HG03135 (cell line): ENCODE measurements around the gene HLCS.

ENCODE experiments used
- ATAC-seq: cut with Tn5 transposase; IDR thresholded peaks from one replicate; pipeline ENCODE4 v1.9.1; 2021; ENCODE audit warnings: mild to moderate bottlenecking, moderate library complexity; ENCODE audit not compliant: unreplicated experiment

HLCS gene

GRCh38 chr21:36916718-36917117, 49.8 kb downstream of the HLCS start:
- no peak for ATAC-seq

DNA sequence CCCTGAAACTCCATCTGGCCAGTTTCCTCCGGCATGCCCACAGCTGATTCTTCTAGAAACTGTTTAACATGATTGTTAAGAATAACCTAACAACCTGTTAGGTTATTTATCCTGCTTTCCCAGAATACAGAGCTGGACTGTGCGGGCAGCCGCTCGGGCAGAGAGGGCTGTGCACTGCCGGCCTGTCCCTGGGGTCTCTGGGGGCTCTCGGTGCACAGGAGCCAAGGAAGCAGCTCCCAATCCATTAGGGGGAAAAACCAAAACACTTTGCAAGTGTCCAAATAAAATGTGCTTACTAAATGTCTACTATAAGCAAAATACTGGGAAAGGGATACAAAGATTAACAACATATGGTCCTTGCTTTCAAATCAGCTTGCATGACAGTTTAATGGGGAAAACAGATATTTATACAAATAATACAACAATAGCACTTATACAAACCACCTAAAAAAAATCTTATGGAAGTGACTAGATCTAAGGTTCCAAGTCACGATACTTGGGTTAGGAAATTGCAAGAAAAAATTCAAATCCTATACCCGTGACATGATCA, 50.7 kb downstream of the HLCS start:
- no peak for ATAC-seq

DNA sequence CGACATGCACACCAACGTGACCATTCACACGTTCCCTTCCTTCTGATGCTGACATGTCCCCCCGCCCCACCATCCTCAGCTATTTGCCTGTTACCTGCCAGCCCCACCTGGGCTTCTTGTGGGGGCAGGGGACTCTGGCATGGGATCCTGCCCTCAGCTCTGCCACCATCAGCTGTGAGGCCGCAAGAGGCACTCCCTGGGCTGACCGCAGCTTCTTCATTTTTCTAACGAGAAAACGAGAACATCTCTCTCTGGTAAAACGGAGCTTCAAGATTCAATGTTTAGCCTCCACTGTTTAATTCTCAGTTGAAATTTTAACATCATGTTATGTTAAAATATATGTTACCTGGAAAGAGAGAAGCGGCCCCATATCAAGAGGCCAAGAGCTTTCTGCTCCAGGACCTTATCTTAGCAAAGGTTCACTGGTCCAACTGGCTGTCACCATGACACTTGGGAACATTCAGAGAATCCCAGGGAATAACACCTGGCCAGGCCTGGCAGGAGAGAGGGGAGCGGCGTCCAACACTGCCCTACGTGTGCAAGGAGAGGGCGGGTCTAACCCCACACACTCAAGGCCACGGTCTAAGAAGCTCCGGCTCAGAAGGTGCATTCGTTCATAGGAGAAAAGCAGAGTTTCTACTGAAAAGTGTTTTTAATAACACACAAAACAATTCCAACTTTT, 51.3 kb downstream of the HLCS start:
- no peak for ATAC-seq

GRCh38 chr21:36914244-36915013, 52.0 kb downstream of the HLCS start:
- no peak for ATAC-seq

GRCh38 chr21:36913247-36914169, 53.0 kb downstream of the HLCS start:
- no peak for ATAC-seq

- no peak for ATAC-seq
Observed at GRCh38 chr21:36910581-36911307, 55.7 kb downstream of the HLCS start.

- no peak for ATAC-seq
Observed at GRCh38 chr21:36909901-36910561, 56.4 kb downstream of the HLCS start.

- ATAC-seq = no peak
Observed at GRCh38 chr21:36909423-36909822, 57.0 kb downstream of the HLCS start.

DNA sequence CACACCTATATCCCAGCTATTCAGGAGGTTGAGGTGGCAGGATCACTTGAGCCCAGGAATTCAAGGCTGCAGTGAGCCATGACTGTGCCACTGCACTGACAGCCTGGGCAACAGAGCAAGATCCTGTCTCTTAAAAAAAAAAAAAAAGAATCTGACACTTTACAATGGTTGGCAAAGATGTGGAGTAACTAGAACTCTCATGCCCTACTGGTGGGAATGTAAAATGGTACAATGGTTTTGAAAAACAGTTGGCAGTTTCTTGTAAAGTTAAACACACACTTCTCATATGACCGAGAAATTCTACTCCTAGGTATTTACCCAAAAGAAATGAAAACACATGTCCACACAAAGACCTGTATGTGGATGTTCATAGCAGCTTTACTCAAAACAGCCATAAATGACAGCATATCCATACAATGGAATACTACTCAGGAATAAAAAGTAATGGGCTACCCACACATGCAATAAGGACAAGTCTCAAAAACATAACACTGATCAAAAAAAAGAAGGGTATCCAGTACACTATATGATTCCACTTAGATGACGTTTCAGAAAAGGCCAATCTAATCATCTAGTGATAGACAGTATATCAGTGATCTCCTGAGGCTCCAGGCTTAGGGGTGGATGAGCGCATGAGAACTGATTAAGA, 58.1 kb downstream of the HLCS start:
- no peak for ATAC-seq

GRCh38 chr21:36904093-36904666, 62.3 kb downstream of the HLCS start:
- ATAC-seq = no peak

DNA sequence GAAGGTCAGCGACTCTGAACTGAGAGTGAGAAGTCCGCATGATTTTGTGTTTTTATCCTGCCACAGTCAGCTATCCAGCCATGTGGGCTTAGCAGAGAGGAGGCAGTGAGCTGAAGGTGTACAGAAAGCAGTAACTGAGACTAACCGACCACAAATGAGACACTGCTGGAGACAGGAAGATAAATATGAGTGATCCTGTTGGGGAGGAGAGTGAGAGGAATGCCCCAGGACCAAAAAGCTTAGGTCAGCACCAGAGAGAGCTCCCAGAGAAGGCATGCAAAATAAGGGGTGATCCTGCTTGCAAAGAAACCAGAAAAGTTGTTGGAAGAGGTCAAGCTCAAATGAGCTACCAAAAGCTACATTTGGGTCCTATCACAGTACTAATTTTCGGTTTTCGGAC, 63.7 kb downstream of the HLCS start:
- no peak for ATAC-seq

DNA sequence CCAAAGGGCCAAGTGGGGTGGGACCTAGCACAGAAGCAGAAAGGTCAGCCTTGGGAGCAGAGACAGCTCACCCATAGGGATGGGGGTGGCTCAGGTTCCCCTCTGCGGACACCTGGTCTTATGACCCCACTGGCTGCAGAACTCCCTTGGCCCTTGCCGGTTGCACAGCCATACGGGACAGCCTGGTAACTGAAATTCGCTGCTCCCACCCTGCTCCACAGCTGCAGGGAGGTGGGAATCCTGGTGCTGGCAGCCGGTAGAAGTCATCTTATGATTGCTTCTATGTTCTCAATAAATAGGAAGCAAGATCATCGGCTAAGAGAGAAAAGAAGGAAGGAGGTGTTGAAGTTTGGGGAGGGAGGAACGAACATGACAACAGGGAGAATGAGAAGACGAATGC, 64.1 kb downstream of the HLCS start:
- ATAC-seq = no peak

GRCh38 chr21:36901575-36901974, 64.9 kb downstream of the HLCS start:
- no peak for ATAC-seq

GRCh38 chr21:36893581-36893980, 72.9 kb downstream of the HLCS start:
- ATAC-seq = no peak

DNA sequence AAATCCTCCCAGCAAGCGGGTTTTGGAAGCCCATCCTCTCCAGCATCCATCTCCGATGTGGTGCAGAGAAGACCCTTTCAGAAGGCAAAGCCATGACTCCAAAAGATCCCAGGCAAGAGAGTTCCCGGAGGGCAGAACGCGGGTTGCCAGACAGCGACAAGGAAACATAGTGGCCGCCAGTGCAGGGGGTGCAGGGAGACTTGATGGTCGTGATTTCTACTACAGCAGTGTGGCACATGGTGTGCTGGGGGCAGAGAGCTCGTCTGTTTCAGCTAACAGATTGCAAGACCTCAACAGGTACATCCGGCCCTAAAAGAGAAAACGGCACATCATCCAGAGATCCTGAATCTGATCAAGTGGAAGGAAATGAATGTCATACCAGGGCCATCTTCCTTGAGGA, 74.3 kb downstream of the HLCS start:
- no peak for ATAC-seq

- no peak for ATAC-seq
Observed at GRCh38 chr21:36891692-36892091, 74.8 kb downstream of the HLCS start.

- no peak for ATAC-seq
Observed at GRCh38 chr21:36891121-36891520, 75.3 kb downstream of the HLCS start.

GRCh38 chr21:36890086-36890485, 76.4 kb downstream of the HLCS start:
- no peak for ATAC-seq

DNA sequence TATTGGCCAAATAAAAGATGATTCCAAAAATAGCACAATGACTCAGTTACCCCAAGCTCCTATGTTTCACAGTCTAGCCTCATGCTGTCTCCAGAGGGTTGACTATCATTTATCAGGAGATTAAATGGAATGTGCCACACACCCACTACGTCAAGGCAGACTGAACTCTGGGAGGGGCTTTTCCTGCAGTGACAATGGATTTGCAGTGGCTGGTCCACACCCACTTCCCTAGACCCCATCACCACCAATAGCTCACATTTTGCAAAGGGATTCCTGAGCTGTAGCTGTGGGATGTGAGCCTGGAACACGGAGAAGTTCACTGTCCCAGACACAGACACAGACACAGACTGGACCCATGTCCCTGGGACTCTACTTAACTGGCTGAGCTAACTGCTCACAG, 77.1 kb downstream of the HLCS start:
- no peak for ATAC-seq
